H1 (cell line): ENCODE data around the gene CREG2. TPM values are rescaled to one million over a fixed set of nuclear protein-coding genes. Genes with fewer than 3 reads are reported as not detected.

Source experiments
- EGR1 ChIP-seq: IDR thresholded peaks from 2 replicates; pipeline ENCODE4 v1.6.1; 2011; ENCODE audit warnings: low read depth, low read length, borderline replicate concordance
- HDAC2 ChIP-seq, 2 experiments: fragments of 300-600 bp in 1 of 2; sonication (generic) in 1 of 2; IDR thresholded peaks; 2 replicates each; pipeline ENCODE4 v1.6.1; 2011 to 2012; ENCODE audit warnings: low read depth in 2 of 2, low read length in 2 of 2, mild to moderate bottlenecking in 2 of 2, moderate library complexity in 2 of 2, borderline replicate concordance in 1 of 2, inconsistent platforms in 1 of 2
- KDM4A ChIP-seq: IDR thresholded peaks from one replicate; pipeline ENCODE4 v1.7.1; 2012; ENCODE audit warnings: low read depth, mild to moderate bottlenecking, moderate library complexity, low read length, inconsistent platforms; ENCODE audit not compliant: severe bottlenecking
- RBBP5 ChIP-seq: IDR thresholded peaks from 2 replicates; pipeline ENCODE4 v1.7.1; 2012; ENCODE audit warnings: low read depth, mild to moderate bottlenecking, inconsistent platforms, low read length, moderate library complexity, borderline replicate concordance
- SIN3A ChIP-seq, 2 experiments: IDR thresholded peaks in 1 of 2; conservative IDR thresholded peaks in 1 of 2; 2 replicates each; pipeline ENCODE4 v1.6.1; 2011 to 2012; ENCODE audit warnings: low read length in 2 of 2, improper control_type of control experiment in 1 of 2, low read depth in 1 of 2, mild to moderate bottlenecking in 1 of 2
- SP4 ChIP-seq: IDR thresholded peaks from 2 replicates; pipeline ENCODE4 v1.6.1; 2012; ENCODE audit warnings: low read length, inconsistent platforms
- polyA plus RNA-seq, 7 experiments: library from polyadenylated mRNA; depleted of rRNA in 3 of 7; stranded (reverse) in 5 of 7; unstranded in 2 of 7; fragments of >200 nt in 5 of 7; fragments of 200-250 nt in 2 of 7; gene quantifications; 1 replicate in 5 of 7; 2 replicates in 1 of 7; 4 replicates in 1 of 7; pipeline versions ENCODE4 v1.2.1 to v1.2.3, GENCODE V29; 2011 to 2013; ENCODE audit warnings: missing spikeins in 2 of 7, mixed read lengths in 2 of 7
- total RNA-seq: library from RNA; stranded (reverse); fragmentation: NEBNext Ultra II Directional; extraction: Animal tissue kit (Norgen Biotek cat#: 25700); gene quantifications from 2 replicates; pipeline ENCODE4 v1.2.1, GENCODE V29; 2021

CREG2 gene
- total and polyA plus RNA-seq, 2 of the 8 experiments (the other 6 are each of a cell fraction or from before 2014, with no cell fraction given) = 2.0 to 2.2 TPM

DNA sequence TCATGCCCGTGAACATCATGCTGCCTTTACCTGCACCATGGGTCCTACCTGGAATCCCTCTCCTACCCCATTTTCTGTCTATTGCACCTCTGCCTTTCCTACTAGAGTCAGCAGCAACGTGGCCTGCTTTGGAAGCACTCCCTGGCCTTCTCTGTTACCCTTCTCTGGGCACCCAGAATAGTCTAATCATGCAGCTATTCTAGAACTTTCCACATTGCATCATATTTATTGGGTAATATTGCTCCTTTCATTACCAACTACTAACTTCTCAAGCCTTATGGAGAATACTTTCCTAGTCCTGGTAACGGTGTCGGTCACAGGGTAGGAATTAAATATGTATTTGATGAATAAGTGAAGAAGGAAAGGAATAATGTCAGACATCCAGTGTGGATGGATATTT lies 33.3 kb upstream of the CREG2 start (continued):
- TF ChIP-seq HDAC2 (IDR thresholded peaks at IDR 0.05; ENCODE audit: borderline replicate concordance in 1 of 2, low read depth in 2 of 2, low read length in 2 of 2) (no peak), KDM4A (no peak), RBBP5 (no peak), EGR1 (no peak), SIN3A (conservative IDR thresholded peaks at IDR 0.05 in 1 of 2, IDR thresholded peaks at IDR 0.05 in 1 of 2; ENCODE audit: low read depth in 1 of 2, low read length in 2 of 2) (no peak), SP4 (no peak)
